ENCODE measurements around the gene USHBP1. TPM values are rescaled to one million over a fixed set of nuclear protein-coding genes. Genes with fewer than 3 reads are reported as not detected.

Gene USHBP1
- total and polyA plus RNA-seq, 2 of the 4 experiments (the other 2 are of a cell fraction), result not detected

DNA sequence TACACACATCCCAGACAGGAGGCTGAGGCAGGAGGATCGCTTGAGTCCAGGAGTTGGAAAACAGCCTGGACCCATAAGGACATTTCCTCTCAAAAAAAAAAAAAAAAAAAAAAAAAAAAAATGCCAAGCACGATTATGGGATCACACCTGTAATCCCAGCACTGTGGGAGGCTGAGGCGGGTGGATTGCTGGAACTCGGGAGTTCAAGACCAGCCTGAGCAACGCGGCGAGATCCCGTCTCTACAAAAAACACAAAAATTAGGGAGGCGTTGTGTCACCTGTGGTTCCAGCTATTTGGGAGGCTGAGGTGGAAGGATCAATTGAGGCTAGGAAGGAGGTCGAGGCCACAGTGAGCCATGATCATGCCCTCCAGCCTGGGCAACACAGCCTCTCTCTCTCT, 39.5 kb downstream of the USHBP1 start (continued):
- TF ChIP-seq, protein P1, sequence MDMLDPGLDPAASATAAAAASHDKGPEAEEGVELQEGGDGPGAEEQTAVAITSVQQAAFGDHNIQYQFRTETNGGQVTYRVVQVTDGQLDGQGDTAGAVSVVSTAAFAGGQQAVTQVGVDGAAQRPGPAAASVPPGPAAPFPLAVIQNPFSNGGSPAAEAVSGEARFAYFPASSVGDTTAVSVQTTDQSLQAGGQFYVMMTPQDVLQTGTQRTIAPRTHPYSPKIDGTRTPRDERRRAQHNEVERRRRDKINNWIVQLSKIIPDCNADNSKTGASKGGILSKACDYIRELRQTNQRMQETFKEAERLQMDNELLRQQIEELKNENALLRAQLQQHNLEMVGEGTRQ (IDR thresholded peaks at IDR 0.05; ENCODE audit: low read depth, low read length), result no peak
- no peak for TF ChIP-seq MAZ (IDR thresholded peaks at IDR 0.05; ENCODE audit: borderline replicate concordance, low read depth, low read length)
- no peak for TF ChIP-seq MXI1 (IDR thresholded peaks at IDR 0.05; ENCODE audit: borderline replicate concordance, low read depth, low read length)

DNA sequence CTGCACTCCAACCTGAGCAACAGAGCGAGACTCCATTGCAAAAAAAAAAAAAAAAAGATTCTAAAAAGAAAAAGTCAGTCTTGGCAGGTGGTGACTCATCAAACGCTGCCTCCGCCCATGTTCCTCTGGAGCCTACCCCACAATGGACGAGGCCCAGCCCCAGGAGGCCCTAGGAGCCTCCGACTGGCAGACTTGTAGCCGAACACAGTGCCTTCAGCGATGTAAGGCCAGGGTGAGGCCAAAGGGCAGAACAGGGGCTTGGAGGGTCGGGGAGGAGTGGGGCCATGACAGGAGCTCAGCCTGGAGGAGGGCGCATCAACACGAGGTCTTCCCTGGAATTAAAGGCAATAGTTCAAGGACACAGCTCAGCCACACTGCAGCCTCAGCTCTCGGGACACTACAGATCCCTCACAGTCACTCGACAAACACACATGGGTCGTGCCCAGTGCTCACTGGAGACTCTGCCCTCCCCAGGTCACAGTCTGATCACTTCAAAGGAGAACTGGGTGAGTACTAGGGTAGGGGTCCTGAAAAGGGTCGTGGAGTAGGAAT, 44.3 kb downstream of the USHBP1 start:
- DNase-seq, result peak; percentile 71
- Histone ChIP-seq H3K4me1 (ENCODE audit: control insufficient read depth, insufficient read depth, low read length) (peaks cover 10% of the 10 kb centered on the region), H3K18ac (ENCODE audit: low read depth, low read length) (no peak overlapping the region), H3K14ac (replicated peaks; ENCODE audit: low read depth, low read length) (no peak overlapping the region), H4K5ac (ENCODE audit: low read depth, low read length) (peak overlapping the region; percentile 30), H4K91ac (ENCODE audit: insufficient read depth, low read depth, low read length) (no peak overlapping the region), H4K20me1 (ENCODE audit: insufficient read depth, low read length) (no peaks in the 10 kb centered on the region), H3K9me3 (ENCODE audit: control insufficient read depth, insufficient read depth, low read length) (no peaks in the 10 kb centered on the region), H2BK15ac (ENCODE audit: low read depth, low read length) (peak overlapping the region; percentile 3; the same call in 1 of the 3 replicates), H2AK5ac (ENCODE audit: low read depth, low read length) (peak overlapping the region; percentile 70), H2BK5ac (ENCODE audit: low read depth, low read length, poor library complexity, severe bottlenecking) (no peak overlapping the region), H3K27me3 (ENCODE audit: control insufficient read depth, insufficient read depth, low read length) (no peaks in the 10 kb centered on the region), H3K79me1 (ENCODE audit: low read depth in 1 of 2, low read length in 2 of 2) (peaks cover 10 to 13% of the 10 kb centered on the region in 2 experiments), H3K9me1 (ENCODE audit: insufficient read depth, low read length) (peaks cover 13% of the 10 kb centered on the region), H2BK20ac (ENCODE audit: low read depth, low read length) (no peak overlapping the region), H3K23ac (ENCODE audit: low read depth, low read length) (no peak overlapping the region), H3K27ac (ENCODE audit: insufficient read depth, low read length) (peak overlapping the region; percentile 62; the same call in 1 of the 2 replicates), H3K4ac (ENCODE audit: low read depth, low read length) (peak overlapping the region; percentile 28; the same call in 1 of the 2 replicates), H2AK9ac (replicated peaks; ENCODE audit: low read depth, low read length, poor library complexity) (peak overlapping the region; percentile 85), H3K36me3 (ENCODE audit: control insufficient read depth, insufficient read depth, low read length) (peaks cover 24% of the 10 kb centered on the region), H3K56ac (ENCODE audit: extremely low read depth, insufficient read depth, low read length) (no peak overlapping the region), H3K4me2 (ENCODE audit: low read depth, low read length) (no peak overlapping the region), H3K9ac (ENCODE audit: low read depth, low read length) (no peak overlapping the region; the same call in 1 of the 2 replicates), H4K8ac (ENCODE audit: low read depth in 2 of 2, low read length in 2 of 2) (peak overlapping the region; percentile 17 to 71; a peak in 3 of 4 replicates), H3K4me3 (ENCODE audit: insufficient read depth, low read depth, low read length) (no peak overlapping the region), H2BK120ac (ENCODE audit: low read depth, low read length) (no peak overlapping the region), H2AFZ (replicated peaks; ENCODE audit: low read length, poor library complexity) (peak overlapping the region; percentile 86)
- in situ Hi-C loops (cut with MboI; ENCODE audit: low sequenced_read_pairs) (no loop called here), intact Hi-C loops (cut with micrococcal nuclease) (no loop called here), dilution Hi-C loops (cut with HindIII; ENCODE audit: low sequenced_read_pairs, unreplicated experiment) (no loop called here)
- BruUV-seq (replicated peaks), result no TSS peak
- WGBS, 2 experiments (ENCODE audit: extremely low coverage in 2 of 2, insufficient read length in 1 of 2), result no CpG with 5 or more reads among the region's 14 CpGs
- ATAC-seq (ENCODE audit: low read depth), result peak; percentile 48
- ChIA-PET CTCF (no interaction called here), POLR2A (ENCODE audit: unreplicated experiment) (interaction anchor here (0.7 kb wide), 1 partner anchor 291 kb away, joined by 5 read pairs; no protein-coding TSS in a partner anchor)
- TF ChIP-seq FOS (IDR thresholded peaks at IDR 0.05; ENCODE audit: low read depth, low read length), result peak; percentile 70; the same call in 1 of the 2 replicates
- TF ChIP-seq, protein P2, sequence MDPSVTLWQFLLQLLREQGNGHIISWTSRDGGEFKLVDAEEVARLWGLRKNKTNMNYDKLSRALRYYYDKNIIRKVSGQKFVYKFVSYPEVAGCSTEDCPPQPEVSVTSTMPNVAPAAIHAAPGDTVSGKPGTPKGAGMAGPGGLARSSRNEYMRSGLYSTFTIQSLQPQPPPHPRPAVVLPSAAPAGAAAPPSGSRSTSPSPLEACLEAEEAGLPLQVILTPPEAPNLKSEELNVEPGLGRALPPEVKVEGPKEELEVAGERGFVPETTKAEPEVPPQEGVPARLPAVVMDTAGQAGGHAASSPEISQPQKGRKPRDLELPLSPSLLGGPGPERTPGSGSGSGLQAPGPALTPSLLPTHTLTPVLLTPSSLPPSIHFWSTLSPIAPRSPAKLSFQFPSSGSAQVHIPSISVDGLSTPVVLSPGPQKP (IDR thresholded peaks at IDR 0.05; ENCODE audit: borderline replicate concordance, low read depth, low read length), result no peak
